Activated naive CD4-positive, alpha-beta T cell treated with Interleukin-2 at 50 U/mL for 16 hours (primary cell): ENCODE data around the gene MRPL43.
A peak's percentile ranks its signal among the peaks of the same experiment; 100 is the strongest.
"Not testable (repeated sequence)": the region's sequence is repeated elsewhere in the genome, so short reads cannot be mapped to it uniquely, and the experiment has no call there.

Source experiments
- DNase-seq: peaks from one replicate; pipeline ENCODE4 v3.0.0-alpha.2; 2020

The MRPL43 gene

DNA sequence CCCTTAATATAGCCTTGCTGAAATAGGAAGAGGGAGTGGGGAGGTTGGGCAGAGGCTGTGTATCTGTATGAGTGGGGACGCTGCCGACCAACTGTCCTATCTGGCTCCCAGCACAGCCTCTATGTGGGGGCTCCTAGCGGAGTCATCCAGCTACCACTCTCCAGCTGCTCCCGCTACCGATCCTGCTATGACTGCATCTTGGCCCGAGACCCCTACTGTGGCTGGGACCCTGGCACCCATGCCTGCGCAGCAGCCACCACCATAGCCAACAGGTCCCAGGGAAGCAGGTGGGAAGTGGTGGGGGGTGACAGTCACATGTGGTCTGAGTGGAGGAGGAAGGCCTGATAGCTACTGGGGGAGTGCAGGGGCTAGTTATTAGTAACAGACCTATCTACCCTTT, 6.6 kb downstream of the MRPL43 start:
- DNase-seq: no peak

DNA sequence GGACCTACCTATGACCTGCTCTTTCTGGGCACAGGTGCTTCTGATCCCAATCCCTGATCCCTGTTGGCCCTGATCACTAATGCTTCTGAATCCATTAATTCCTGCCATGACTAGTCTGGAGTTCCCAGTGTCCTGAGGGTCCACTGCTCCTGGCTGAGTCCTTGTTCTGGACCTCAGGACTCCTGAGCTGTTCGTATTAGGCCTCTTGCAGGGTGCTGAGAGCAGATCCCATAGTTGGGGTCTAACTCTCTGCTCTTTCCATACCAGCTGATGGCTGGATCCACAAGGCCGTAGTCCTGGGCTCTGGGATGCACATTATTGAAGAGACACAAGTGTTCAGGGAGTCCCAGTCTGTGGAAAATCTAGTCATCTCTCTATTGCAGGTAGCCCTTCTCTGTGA, 7.0 kb downstream of the MRPL43 start:
- DNase-seq: no peak

DNA sequence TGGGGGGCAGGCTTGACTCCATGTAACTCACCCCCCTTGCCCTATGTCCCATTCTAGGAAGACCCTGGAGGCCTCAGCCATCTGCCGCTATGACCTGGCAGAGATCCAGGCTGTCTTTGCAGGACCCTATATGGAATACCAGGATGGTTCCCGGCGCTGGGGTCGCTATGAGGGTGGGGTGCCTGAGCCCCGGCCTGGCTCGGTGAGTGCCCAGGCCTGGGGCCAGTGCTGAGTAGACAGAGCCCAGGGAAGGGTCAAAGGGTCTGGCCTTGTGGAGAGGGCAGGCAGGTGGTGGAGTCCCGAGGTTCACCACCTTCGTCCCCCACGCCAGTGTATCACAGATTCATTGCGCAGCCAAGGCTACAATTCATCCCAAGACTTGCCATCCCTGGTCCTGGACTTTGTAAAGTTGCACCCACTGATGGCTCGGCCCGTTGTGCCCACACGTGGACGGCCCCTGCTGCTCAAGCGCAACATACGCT, 7.5 kb downstream of the MRPL43 start:
- no peak for DNase-seq

DNA sequence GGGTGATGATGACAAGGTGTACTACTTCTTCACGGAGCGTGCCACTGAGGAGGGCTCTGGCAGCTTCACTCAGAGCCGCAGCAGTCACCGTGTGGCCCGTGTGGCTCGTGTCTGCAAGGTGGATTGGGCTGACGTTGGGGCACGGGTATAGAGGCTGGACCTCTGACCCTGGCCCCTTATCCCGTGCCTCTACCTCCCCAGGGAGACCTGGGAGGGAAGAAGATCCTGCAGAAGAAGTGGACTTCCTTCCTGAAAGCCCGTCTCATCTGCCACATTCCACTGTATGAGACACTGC, 8.4 kb downstream of the MRPL43 start:
- DNase-seq: no peak

DNA sequence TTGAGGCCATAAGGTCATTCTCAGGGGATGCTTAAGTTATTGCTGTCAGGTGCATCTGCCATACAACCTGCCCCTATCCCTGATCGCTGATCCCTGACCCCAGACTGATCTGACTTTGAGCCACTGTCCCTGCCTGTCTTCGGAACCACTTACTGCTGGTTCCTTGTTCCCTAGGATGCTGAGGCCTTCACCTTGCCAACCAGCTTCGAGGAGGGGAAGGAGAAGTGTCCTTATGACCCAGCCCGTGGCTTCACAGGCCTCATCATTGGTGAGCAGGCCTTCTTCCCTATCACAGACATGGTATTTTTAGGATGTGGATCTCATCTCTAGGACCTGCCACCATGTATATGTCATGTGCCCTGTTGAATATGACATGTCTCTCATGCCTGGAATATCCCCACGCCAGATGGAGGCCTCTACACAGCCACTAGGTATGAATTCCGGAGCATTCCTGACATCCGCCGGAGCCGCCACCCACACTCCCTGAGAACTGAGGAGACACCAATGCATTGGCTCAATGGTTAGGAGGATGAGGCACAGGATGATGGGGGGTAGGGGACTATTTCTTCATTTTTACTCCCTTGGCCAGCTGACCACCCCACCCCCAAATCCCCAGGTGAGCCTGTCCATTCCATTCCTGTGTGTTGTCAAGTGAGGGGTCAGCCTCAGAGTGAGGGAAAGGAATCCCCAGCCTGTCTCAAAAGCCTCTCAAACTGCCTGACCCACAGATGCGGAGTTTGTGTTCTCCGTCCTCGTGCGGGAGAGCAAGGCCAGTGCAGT, 9.0 kb downstream of the MRPL43 start:
- DNase-seq: no peak

DNA sequence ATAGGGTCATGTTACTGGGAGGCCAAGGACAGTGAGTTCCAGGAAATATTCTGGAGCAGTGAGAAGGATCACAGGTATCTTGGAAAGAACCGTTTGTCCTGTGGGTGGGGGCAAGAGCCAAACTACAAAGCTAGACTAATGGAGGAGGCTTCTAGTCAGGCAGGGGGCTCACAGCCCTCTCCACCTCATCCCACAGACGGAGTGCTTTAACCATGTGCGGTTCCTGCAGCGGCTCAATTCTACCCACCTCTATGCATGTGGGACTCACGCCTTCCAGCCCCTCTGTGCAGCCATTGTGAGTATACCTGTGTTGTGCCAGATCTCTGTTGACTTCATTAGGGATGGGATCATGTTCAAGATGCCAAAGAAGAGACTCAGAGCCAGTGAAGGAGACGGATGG, 9.9 kb downstream of the MRPL43 start:
- DNase-seq: no peak

DNA sequence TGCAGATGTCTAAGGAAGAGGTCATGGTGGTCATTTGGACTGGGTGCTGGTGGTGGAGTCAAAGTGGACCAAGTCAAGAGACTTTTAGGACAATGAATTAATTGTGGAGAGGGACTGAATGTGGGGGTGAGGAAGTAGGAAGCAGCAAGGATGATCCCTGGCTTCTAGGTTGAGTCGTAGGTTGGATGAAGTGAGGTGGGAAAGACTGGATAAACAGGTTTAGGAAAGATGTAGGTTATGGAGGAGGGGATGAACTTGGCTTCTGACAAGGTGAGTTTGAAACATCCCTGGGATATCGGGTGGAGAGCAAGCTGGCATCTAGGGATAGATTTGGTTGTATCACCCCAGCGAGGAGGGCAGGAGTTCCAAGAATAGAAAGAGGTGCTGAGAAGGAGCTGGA, 10.4 kb downstream of the MRPL43 start:
- no peak for DNase-seq

DNA sequence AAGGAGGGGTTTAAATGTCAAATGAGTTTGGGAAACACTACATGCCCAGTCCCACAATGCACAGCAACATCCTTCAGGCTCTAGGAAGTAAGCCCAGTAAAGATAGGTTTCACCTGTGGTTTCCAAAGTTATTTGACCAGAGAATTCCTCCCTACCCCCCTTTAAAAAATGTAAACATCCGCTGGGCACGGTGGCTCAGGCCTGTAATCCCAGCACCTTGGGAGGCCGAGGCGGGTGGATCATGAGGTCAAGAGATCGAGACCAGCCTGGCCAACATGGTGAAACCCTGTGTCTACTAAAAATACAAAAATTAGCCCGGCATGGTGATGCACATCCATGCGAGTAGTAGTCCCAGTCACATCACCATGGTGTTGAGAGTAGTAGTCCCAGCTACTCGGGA, 11.9 kb downstream of the MRPL43 start:
- not testable (repeated sequence) for DNase-seq

DNA sequence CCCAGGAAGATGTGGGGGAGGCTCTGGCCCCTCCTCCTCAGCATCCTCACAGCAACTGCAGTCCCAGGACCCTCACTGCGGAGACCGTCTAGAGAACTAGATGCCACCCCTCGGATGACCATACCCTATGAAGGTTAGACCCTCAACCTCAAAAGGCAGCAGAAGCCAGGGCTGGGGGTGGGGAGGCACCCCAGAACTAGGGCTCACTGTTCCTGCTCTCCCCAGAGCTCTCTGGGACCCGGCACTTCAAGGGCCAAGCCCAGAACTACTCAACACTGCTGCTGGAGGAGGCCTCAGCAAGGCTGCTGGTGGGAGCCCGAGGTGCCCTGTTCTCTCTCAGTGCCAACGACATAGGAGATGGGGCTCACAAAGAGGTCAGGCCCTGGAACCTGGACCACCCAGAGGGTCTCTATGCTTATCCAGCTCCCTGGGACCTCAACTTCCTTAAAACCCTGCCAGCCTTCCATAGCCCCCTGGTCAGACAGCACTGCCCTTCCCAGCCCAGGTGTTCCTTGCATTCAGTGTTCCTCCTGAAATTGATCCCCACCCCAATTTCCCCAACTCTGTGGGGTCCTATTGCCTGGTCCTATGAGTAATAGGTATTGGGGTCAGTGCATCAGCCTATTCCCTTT, 14.3 kb downstream of the MRPL43 start:
- no peak for DNase-seq

DNA sequence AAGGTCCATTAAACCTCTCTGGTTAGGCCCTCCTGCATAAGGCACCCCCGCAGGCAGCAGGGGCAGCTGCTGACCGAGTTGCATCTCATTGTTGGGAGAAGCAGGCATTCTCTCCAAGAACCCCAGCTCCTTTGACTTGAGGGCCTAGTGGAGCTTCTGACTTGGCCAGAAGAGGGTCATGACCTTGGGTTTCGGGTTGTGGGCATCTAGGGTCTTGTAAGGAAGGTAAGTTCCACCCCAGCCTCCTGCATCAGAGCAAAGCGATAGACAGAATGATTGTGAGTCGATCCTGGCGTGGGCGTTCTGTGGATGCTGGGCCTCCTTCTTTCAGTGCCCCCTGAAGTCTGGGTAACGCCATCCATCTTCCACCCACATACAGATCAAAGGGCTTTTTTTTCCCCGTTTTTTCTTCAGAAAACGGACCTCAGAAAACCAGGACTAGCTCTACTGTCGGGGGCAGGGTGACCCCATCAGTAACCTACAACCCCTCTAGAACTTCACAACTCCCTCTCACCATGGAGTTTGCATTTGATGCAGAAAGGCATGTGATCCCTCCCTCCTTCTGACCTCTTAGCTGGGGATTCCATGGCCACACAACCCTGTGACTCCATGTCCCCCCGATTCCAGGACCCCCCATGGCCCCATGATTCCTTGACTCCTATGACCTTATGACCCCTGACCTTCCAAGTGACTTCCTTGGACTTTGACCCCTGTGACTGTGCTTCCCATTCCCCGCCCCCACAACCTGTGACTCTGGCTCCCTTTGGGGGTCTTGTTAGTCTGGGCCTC, 15.0 kb downstream of the MRPL43 start:
- no peak for DNase-seq

DNA sequence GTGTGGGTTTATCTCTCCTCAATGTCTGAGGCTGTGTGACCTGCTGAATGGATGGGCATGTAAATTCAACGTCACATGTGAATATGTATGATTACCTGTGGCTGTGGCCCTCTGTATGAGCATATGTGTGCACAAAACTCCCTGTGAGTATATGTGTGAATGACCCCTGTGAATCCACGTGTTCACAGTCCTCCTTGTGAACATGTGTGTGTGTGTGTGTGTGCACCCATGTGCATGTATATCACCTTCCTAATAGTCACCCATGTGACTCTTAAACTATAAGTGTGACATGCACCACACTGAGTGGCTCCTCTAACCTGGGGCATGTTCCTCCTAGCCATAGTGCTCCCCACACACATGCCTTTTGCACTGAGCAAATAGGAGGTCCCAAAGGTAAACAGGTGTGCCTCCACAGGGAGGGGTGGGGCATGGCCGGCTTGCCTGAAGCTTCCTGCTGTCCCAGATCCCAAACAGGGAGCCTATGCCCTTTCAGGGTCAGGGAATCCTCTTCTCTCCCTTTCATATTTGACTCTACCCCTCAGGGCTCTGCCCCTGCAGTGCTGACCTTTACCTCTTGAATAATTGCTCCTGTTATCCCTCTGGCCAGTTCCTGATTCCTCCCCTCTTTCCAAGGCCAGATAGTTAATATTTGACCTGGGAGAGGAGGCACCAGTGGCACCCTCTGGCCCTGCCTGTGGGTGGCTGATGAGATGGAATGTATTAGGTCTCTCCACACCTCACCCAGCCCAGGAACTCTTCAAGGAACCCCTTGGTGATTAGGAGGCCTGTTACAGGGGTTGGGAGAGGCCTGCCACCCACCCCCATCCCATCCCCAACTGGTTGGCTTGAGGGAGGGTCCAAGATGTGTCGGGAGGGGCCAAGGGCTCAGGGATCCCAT, 16.1 kb downstream of the MRPL43 start:
- no peak for DNase-seq

DNA sequence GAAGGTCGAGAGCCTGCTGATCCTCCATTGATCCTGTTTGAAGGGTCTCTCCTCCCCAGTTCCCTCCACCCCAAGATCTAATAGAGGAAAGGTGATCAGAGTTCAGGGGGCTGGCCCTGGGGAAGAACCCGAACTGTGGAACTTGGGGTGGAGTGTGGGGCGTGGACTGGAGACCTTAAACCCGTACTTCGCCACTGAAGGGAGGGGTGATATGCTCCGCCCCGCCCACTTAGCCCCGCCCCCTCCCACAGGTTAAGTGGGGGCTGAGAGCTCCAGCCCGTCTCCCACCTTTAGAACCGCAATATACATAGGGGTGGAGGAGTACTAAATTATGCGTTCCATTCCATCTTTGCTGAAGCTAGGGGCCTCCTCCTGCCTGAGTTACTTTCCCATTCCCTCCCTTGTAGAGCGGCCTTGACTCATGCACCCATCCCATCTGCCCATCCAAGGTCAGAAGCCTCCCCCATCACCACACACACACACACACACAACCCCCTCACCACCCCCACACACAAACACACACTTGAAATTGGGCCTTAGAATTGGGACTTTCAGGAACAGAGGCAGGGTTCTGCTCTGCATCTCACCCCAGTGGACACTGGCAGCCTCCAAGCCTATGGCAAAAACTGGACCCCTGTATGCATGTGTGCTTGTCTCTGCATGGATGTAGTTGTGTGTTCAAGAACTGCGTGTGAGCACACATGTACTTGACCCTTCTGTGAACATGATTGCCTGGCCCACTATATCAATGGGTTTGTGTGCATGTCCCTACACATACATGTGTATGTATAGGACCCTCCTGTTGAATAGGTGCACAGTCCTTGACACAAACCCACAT, 17.0 kb downstream of the MRPL43 start:
- DNase-seq: peak; percentile 18

DNA sequence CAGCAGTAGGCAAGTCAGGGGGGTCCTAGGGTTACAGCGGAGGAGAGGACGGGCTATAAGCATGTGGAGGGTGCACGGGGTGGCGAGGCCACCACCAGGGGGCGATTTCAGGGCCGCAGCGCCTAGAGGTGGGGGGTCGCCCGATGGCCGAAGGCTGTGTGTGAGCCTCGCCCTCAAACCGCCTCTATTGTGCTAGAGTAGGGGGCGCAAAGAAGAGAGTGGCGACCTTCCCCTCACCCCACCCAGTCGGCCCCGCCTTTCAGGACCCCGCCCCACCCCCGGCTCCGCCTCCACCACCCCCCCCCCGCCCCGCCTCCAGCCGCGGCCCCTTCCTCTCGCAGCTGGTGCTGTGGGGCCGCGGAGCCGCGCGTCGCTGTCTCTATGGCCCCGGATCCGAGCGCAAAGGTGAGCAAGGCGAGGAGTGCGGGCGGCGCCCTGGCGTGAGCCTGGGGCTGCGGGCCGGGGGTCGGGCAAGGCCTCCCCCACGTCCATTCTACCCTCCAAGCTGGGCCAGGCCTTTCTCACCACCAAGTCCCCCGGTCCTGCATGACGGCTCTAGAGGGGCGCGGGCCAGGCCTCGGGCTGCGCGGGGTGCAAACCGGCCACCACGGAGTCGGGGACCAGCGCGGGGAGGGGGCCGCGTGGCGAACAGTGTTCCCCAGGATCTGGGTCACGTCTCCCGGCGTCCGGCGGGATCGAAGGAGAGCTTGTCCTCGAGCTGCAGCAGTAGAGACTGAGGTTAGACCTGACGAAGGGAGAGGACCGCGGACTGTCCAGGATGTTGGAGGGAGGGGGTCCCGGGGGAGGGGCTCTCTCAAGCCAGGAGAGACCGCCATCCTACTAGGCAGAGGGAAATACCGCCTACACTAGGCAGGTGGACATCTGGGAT, 17.9 kb downstream of the MRPL43 start, which contains the start of gene SEMA4G:
SEMA4G (plus strand) TSS at position 318 of the 889 bp plus-strand sequence. CDS start 3,409 bp downstream, outside the sequence.
- DNase-seq: peak; percentile 41

DNA sequence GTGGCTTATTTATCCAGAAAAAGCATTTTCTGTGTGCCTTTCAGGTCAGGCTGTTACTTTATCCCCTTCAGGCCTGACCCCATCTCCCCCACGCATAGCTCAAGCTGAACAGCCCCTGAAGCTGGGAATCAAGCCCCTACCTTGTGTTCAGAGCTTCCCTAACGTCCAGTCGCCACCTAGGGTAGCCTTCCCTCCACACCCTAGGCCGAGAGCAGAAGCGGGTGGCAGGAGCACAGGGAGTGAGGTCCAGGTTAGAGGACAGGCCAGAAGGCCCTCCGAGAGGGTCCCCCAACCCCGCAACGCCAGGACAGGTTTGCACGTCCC, 18.5 kb downstream of the MRPL43 start:
- DNase-seq: no peak

DNA sequence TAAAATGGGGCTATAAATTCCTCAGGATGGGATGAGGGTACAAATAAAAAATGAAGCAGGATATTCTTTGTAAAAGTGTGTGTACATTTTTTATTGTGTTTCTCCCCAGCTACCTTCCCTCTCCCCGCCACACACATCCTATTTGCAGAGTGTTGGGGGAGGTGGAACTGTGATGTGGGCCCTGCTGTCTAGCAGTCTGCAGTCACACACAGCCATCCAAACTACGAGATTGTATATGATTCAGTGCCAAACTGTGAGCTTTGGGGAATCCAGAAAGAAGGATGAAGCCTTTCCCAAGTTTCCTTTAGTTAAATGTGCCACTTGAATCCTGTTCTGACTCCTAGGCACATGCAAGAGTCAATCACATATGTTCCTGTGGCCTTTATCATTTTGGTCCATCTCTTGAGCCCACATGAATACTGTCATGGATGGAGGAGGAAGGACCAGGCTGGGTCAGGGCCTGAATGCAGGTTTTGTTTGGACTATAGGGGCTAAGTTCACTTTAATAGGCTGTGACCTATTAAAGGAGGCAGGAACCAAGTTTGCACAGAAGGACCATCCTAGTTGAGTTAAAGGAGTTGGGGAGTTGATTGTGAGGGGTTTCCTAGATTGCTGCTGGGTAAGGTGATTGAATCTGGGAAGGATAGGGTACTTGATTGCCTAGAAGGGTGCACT, 19.1 kb downstream of the MRPL43 start:
- no peak for DNase-seq

DNA sequence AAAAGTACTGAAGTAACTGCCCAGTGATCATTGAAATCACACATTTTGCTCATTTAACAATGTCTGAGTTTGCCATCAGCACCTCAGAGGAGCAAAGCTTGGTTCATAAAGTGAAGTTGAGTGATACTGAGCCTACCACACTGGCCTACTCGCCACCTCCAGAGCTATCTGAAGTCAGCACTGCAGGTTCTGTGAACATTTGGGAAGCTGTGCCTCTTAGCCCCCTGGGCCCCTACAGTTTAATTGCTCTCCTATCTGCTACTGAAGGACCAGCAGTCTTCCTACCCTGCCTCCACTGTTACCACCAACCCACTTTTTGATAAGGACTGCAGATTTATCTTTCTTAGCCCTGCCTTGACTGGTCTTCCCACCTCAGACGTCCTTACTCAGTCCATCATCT, 20.0 kb downstream of the MRPL43 start:
- no peak for DNase-seq

DNA sequence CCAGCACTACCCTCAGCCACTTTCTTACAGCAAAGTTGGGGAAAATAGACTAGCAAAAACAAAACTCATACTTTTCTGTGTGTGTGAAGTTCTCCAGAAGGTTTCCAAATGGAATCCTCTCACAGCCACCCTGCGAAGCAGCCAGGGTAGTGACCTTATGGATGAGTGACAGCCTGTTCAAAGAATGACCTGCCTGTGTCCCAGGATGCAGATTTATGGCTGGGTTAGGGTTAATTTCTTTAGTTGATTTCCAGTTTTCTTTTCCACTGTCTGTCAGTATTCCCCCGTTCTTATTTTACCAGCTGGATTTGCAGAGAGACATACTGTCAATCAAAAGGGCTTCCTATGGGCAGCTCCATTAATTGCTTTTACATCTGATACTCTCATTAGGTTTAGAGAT, 20.4 kb downstream of the MRPL43 start:
- DNase-seq: no peak

DNA sequence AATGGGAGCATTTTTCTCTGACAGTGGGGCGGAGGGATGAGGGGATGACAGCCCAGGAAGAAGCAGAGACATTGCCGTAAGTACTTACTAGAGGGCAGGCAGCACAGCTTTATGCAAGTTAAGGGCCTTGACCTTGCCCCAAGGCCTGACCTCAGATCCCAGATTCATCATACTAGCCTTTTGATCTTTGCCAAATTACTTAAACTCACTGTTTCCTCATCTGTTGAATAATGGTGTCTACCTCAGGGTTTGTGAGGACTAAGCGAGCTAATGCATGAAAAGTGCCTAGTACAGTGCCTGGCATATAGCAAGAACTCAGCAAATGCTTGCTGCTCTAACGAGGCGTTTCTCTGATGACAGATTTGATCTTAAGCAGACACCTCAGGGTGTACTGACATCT, 21.5 kb downstream of the MRPL43 start:
- no peak for DNase-seq

DNA sequence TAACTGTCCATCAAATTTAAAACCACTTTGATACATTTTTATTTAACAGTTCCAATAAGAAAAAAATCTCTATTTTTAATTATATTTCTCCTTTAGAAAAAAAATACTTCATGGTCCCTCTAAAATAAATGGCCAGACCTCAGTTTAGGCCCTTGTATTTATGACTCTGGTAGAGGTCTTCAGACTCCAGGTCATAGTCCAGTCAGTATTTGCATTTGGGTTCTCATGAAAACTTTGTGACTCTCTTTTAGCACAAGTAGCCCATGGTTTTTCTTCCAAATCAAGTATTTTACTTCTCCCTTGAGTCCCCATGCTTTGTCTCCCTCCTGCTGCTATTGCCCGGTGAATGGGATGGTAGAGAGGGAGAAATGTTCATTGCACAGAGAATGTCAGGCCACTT, 23.5 kb downstream of the MRPL43 start:
- DNase-seq: no peak

DNA sequence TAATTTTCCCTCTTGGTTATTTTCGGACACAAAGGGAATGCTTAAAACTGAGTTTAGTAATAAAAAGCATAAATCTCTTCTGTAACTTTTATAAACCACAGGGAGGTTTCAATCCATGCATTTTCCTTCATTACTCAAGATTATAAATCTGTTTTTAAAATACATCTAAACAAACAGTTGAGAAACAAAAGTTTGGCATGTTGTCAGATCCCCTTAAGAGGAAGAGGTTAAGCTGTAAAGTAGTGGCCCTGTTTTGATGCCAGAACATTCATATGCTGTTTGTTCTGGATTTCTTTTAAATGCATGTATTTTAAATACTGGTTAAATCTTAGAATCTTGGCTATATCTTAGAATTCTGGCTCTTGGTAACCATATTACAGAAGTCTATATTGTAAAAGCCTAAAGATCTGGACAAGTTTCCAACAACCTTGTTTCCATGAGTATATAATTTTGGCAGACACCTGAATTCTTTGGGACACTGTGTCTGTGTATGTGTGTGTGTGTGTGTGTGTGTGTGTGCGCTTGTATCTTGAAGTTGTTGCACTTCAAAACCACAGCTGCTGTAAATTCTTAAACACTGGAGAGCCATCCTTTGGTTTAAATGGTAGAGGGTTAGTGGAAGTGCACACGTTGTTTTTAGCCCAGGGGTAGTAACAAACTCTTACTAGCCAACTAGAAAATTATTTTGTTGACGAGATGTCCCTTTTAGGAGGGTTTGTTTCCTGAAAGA, 24.8 kb downstream of the MRPL43 start:
- no peak for DNase-seq
